ENCODE data around the gene VTI1A. TPM values are rescaled to one million over a fixed set of nuclear protein-coding genes. Genes with fewer than 3 reads are reported as not detected.

The VTI1A gene
- total and polyA plus RNA-seq, 7 donors, result 9.9 to 31.5 (median 20.1) TPM

DNA sequence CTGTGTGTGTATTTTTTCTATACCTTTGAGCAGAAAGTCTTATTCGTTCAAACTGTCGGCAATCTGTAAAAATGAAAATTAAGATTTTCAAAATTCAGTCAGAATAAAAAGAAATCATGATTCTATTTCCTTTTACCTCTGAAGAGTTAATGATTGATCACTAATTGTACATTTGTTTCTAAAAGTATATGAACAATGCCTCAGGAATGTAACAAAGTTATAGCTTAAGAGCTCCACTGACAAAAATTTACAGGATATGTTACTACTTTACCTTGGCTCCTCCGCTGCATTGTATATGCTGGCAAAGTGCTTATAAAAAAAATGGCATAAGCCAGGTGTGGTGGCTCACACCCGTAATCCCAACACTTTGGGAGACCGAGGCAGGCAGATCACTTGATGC lies 225.7 kb downstream of the VTI1A start:
- DNase-seq (no peak), ATAC-seq (no peak)
- Histone ChIP-seq H3K9me3 (no peaks in the 10 kb centered on the region), H3K36me3 (ENCODE audit: insufficient read depth in 1 of 2, low read depth in 1 of 2) (peaks cover 4 to 11% of the 10 kb centered on the region in 2 donors), H3K27me3 (ENCODE audit: insufficient read depth in 3 of 3, low read length in 2 of 3) (no peaks in the 10 kb centered on the region), H3K4me3 (no peak overlapping the region), H3K4me1 (no peaks in the 10 kb centered on the region), H3K27ac (no peak overlapping the region)
- TF ChIP-seq, protein P1, sequence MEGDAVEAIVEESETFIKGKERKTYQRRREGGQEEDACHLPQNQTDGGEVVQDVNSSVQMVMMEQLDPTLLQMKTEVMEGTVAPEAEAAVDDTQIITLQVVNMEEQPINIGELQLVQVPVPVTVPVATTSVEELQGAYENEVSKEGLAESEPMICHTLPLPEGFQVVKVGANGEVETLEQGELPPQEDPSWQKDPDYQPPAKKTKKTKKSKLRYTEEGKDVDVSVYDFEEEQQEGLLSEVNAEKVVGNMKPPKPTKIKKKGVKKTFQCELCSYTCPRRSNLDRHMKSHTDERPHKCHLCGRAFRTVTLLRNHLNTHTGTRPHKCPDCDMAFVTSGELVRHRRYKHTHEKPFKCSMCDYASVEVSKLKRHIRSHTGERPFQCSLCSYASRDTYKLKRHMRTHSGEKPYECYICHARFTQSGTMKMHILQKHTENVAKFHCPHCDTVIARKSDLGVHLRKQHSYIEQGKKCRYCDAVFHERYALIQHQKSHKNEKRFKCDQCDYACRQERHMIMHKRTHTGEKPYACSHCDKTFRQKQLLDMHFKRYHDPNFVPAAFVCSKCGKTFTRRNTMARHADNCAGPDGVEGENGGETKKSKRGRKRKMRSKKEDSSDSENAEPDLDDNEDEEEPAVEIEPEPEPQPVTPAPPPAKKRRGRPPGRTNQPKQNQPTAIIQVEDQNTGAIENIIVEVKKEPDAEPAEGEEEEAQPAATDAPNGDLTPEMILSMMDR (IDR thresholded peaks at IDR 0.05), result no peak
- intact Hi-C loops (cut with DNase I), result no loop called here
- WGBS, 3 donors, result 97 to 98% (median 98%) methylated on average over 5 of the region's 5 CpGs

DNA sequence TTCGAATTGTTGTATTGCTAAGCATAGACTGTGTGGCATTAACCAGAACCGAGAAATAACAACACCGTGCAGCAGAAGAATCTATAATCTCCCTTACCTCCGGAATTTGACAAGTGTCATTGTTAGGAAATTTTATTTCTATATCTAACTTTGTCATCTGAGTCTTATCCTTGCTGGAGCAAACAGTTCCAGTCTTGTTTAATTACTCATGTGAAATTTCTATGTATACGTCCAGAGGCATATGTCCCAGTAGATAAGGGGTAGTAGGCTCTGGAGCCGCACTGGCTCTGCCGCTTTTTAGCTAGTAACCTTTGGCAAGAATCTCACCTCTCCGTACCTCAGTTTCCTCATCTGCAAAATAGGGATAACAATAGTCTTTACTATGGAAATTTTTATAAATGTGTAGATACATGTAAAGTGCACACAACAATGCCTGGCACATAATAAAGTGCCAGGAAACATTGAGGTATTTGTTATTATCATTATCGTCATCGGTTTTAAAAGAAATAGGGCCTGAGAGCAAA lies 228.6 kb downstream of the VTI1A start:
- intact Hi-C loops (cut with DNase I), result no loop called here
- WGBS, 3 donors, result 94 to 97% (median 97%) methylated on average over 10 of the region's 10 CpGs
- Histone ChIP-seq H3K27ac (no peak overlapping the region), H3K4me1 (no peaks in the 10 kb centered on the region), H3K27me3 (ENCODE audit: insufficient read depth in 3 of 3, low read length in 2 of 3) (no peaks in the 10 kb centered on the region), H3K4me3 (no peak overlapping the region), H3K36me3 (ENCODE audit: insufficient read depth in 1 of 2, low read depth in 1 of 2) (no peaks in the 10 kb centered on the region), H3K9me3 (no peaks in the 10 kb centered on the region)
- no peak for DNase-seq
- ATAC-seq, result no peak
- TF ChIP-seq, protein P1 (IDR thresholded peaks at IDR 0.05), result no peak

DNA sequence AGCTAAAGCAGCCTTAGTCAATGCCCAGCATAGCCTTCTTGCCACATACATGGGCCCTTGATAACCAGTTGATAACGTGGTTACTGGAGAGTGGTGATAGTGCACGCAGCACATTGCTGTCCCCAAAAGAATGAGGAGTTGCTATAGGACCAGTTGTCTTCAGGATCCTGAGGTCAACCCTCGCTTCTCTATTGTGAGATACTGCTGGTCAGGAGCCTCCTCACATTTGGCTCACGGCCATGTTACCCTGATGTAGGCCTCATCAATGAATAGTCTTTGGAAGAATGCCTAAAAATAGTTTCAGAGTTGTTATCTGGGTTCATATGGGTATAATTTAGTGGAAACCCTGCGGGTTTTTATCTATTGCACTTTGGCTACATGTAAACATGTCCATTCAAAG lies 230.7 kb downstream of the VTI1A start:
- Histone ChIP-seq H3K27me3 (ENCODE audit: insufficient read depth in 3 of 3, low read length in 2 of 3) (no peaks in the 10 kb centered on the region), H3K27ac (no peak overlapping the region), H3K36me3 (ENCODE audit: insufficient read depth in 1 of 2, low read depth in 1 of 2) (no peaks in the 10 kb centered on the region), H3K4me1 (no peaks in the 10 kb centered on the region), H3K4me3 (no peak overlapping the region), H3K9me3 (no peaks in the 10 kb centered on the region)
- no peak for DNase-seq
- 85 to 92% (median 86%) methylated on average over 5 of the region's 5 CpGs for WGBS, 3 donors
- intact Hi-C loops (cut with DNase I), result no loop called here
- no peak for ATAC-seq
- TF ChIP-seq, protein P1 (IDR thresholded peaks at IDR 0.05), result no peak

DNA sequence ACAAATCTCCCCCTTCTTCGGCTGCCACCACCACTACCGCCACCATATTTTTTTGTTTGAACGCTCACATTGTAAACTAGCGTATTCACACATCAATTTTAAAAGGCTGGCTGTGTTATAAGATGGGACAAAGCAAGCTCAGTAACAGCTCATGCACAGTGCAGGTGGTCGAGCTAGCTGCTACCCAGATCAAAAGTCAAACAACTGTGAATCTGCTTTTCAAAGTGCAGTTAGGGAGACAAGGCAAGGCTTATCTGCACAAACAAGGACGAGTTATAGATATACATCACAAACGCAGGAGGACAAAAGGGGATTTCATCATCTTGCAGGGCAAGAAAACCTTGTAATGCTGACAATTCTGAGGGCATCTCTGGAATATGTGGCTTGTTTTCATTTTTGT lies 231.6 kb downstream of the VTI1A start:
- no peaks in the 10 kb centered on the region for H3K9me3 ChIP-seq
- H3K4me3 ChIP-seq, result no peak overlapping the region
- H3K27me3 ChIP-seq (ENCODE audit: insufficient read depth in 3 of 3, low read length in 2 of 3), result no peaks in the 10 kb centered on the region
- no peaks in the 10 kb centered on the region for H3K36me3 ChIP-seq (ENCODE audit: insufficient read depth in 1 of 2, low read depth in 1 of 2)
- intact Hi-C loops (cut with DNase I), result no loop called here
- H3K27ac ChIP-seq, result no peak overlapping the region
- H3K4me1 ChIP-seq, result no peaks in the 10 kb centered on the region
- TF ChIP-seq, protein P1 (IDR thresholded peaks at IDR 0.05), result no peak
- no peak for ATAC-seq
- no peak for DNase-seq
- WGBS, 3 donors, result 83 to 84% (median 83%) methylated on average over 7 of the region's 7 CpGs

DNA sequence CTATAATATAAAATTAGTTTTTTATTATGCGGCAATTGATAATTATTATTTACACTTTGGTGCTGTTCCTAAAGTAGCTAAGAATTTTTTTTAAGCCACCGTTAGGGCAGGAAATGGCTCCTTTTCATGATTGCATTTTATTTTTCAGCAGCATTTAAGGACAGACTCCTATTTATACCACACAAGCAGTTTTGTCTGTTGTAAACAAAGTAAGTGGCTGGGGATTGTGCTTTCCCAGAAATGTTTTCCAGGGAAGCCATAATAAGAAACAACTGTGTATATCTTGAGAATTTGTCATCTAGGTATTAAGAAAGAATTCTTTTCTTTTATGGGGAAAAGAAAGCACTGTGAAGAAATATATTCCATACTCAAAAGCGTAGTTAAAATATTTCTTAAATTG lies 232.0 kb downstream of the VTI1A start:
- 85 to 89% (median 89%) methylated on average over 3 of the region's 3 CpGs for WGBS, 3 donors

More for the DNA sequence above, 232.0 kb downstream of the VTI1A start:
- H3K4me1 ChIP-seq, result no peaks in the 10 kb centered on the region
- ATAC-seq (no peak), DNase-seq (no peak)
- H3K27ac ChIP-seq, result no peak overlapping the region
- TF ChIP-seq, protein P1 (IDR thresholded peaks at IDR 0.05), result no peak
- intact Hi-C loops (cut with DNase I), result no loop called here
- H3K9me3 ChIP-seq, result no peaks in the 10 kb centered on the region
- no peak overlapping the region for H3K4me3 ChIP-seq
- H3K27me3 ChIP-seq (ENCODE audit: insufficient read depth in 3 of 3, low read length in 2 of 3), result no peaks in the 10 kb centered on the region
- no peaks in the 10 kb centered on the region for H3K36me3 ChIP-seq (ENCODE audit: insufficient read depth in 1 of 2, low read depth in 1 of 2)
